ENCODE measurements around the gene SCN4B. TPM values are rescaled to one million over a fixed set of nuclear protein-coding genes. Genes with fewer than 3 reads are reported as not detected.

The SCN4B gene
- total RNA-seq, 1 donor from 2014 or later, result 3.6 TPM

GRCh38 chr11:118132385-118133151 is 20.1 kb downstream of the SCN4B start:
- H3K4me1 ChIP-seq, result peaks cover 11% of the 10 kb centered on the region
- peaks cover 10% of the 10 kb centered on the region for H3F3A ChIP-seq (ENCODE audit: low read depth)
- H3K27me3 ChIP-seq, result no peaks in the 10 kb centered on the region
- no peak overlapping the region for H3K9ac ChIP-seq
- no peak overlapping the region for H3K27ac ChIP-seq
- H3K4me3 ChIP-seq, result no peak overlapping the region
- no peak for DNase-seq (ENCODE audit: low spot score)
- H4K20me1 ChIP-seq (ENCODE audit: low read depth), result no peaks in the 10 kb centered on the region
- Mint-ChIP-seq H3K4me3 (no peak overlapping the region), H3K27ac (no peak overlapping the region), H3K9me3 (no peaks in the 10 kb centered on the region), H3K4me1 (no peaks in the 10 kb centered on the region), H3K27me3 (ENCODE audit: insufficient read depth, low read depth) (peaks cover 16% of the 10 kb centered on the region), H3K36me3 (no peaks in the 10 kb centered on the region)
- H2AFZ ChIP-seq (replicated peaks), result no peak overlapping the region
- H3K36me3 ChIP-seq, result no peaks in the 10 kb centered on the region
- H3K4me2 ChIP-seq, result no peak overlapping the region
- no peaks in the 10 kb centered on the region for H3K9me3 ChIP-seq (ENCODE audit: low read depth)
- no peak for TF ChIP-seq CTCF (IDR thresholded peaks at IDR 0.05)
- no peak for TF ChIP-seq EZH2phosphoT487 (IDR thresholded peaks at IDR 0.05)
- TF ChIP-seq EZH2 (IDR thresholded peaks at IDR 0.05), result no peak
- H3K79me2 ChIP-seq (ENCODE audit: low read depth), result no peaks in the 10 kb centered on the region

GRCh38 chr11:118129471-118130172 is 23.0 kb downstream of the SCN4B start:
- Histone ChIP-seq H4K20me1 (ENCODE audit: low read depth) (no peaks in the 10 kb centered on the region), H3K36me3 (no peaks in the 10 kb centered on the region), H3K79me2 (ENCODE audit: low read depth) (no peaks in the 10 kb centered on the region), H3K4me3 (no peak overlapping the region), H3K4me2 (no peak overlapping the region), H3K9me3 (ENCODE audit: low read depth) (no peaks in the 10 kb centered on the region), H3K27me3 (no peaks in the 10 kb centered on the region), H3F3A (ENCODE audit: low read depth) (peaks cover 10% of the 10 kb centered on the region), H3K4me1 (peaks cover 11% of the 10 kb centered on the region), H2AFZ (replicated peaks) (no peak overlapping the region), H3K27ac (no peak overlapping the region), H3K9ac (no peak overlapping the region)
- no peak overlapping the region for H3K4me3 Mint-ChIP-seq
- H3K27ac Mint-ChIP-seq, result no peak overlapping the region
- H3K27me3 Mint-ChIP-seq (ENCODE audit: insufficient read depth, low read depth), result peaks cover 8% of the 10 kb centered on the region
- TF ChIP-seq CTCF (IDR thresholded peaks at IDR 0.05), result no peak
- TF ChIP-seq EZH2 (IDR thresholded peaks at IDR 0.05), result no peak
- no peak for TF ChIP-seq EZH2phosphoT487 (IDR thresholded peaks at IDR 0.05)
- no peak for DNase-seq (ENCODE audit: low spot score)
- no peaks in the 10 kb centered on the region for H3K9me3 Mint-ChIP-seq
- no peaks in the 10 kb centered on the region for H3K4me1 Mint-ChIP-seq
- H3K36me3 Mint-ChIP-seq, result no peaks in the 10 kb centered on the region

GRCh38 chr11:118128721-118129470 is 23.7 kb downstream of the SCN4B start:
- no peaks in the 10 kb centered on the region for H3K79me2 ChIP-seq (ENCODE audit: low read depth)
- Mint-ChIP-seq H3K9me3 (no peaks in the 10 kb centered on the region), H3K36me3 (no peaks in the 10 kb centered on the region), H3K4me3 (no peak overlapping the region), H3K4me1 (no peaks in the 10 kb centered on the region), H3K27ac (no peak overlapping the region), H3K27me3 (ENCODE audit: insufficient read depth, low read depth) (peaks cover 6% of the 10 kb centered on the region)
- H3K36me3 ChIP-seq, result no peaks in the 10 kb centered on the region
- no peaks in the 10 kb centered on the region for H4K20me1 ChIP-seq (ENCODE audit: low read depth)
- DNase-seq (ENCODE audit: low spot score), result no peak
- peaks cover 11% of the 10 kb centered on the region for H3K4me1 ChIP-seq
- no peak overlapping the region for H3K9ac ChIP-seq
- no peaks in the 10 kb centered on the region for H3K27me3 ChIP-seq
- peaks cover 10% of the 10 kb centered on the region for H3F3A ChIP-seq (ENCODE audit: low read depth)
- H3K27ac ChIP-seq, result no peak overlapping the region
- H3K4me3 ChIP-seq, result no peak overlapping the region
- peak overlapping the region; percentile 34 for H2AFZ ChIP-seq (replicated peaks)
- no peaks in the 10 kb centered on the region for H3K9me3 ChIP-seq (ENCODE audit: low read depth)
- no peak for TF ChIP-seq EZH2phosphoT487 (IDR thresholded peaks at IDR 0.05)
- no peak for TF ChIP-seq EZH2 (IDR thresholded peaks at IDR 0.05)
- TF ChIP-seq CTCF (IDR thresholded peaks at IDR 0.05), result no peak
- no peak overlapping the region for H3K4me2 ChIP-seq

Measured in neural progenitor cell (in vitro differentiated cells).